HPDE6-E6E7 (cell line): Measurements from ENCODE around the gene UQCR11.

Experiments used
- DNase-seq: peaks from one replicate; pipeline ENCODE4 v3.0.0; 2011; ENCODE audit warnings: missing footprints; ENCODE audit errors: extremely low spot score

The UQCR11 gene

GRCh38 chr19:1636325-1637236 lies 31.3 kb upstream of the UQCR11 start:
- no peak for DNase-seq

- no peak for DNase-seq
These were observed 29.6 kb upstream of the UQCR11 start for GRCh38 chr19:1634938-1635243.

GRCh38 chr19:1634242-1634937 lies 29.1 kb upstream of the UQCR11 start:
- DNase-seq, result no peak

- no peak for DNase-seq
These were observed 28.1 kb upstream of the UQCR11 start for GRCh38 chr19:1633269-1633826.

GRCh38 chr19:1632462-1633268 lies 27.4 kb upstream of the UQCR11 start:
- DNase-seq, result no peak

- no peak for DNase-seq
These were observed 26.4 kb upstream of the UQCR11 start for GRCh38 chr19:1631557-1632100.

GRCh38 chr19:1630811-1631210 lies 25.5 kb upstream of the UQCR11 start:
- no peak for DNase-seq

GRCh38 chr19:1630012-1630411 lies 24.8 kb upstream of the UQCR11 start:
- no peak for DNase-seq

GRCh38 chr19:1629256-1629808 lies 24.1 kb upstream of the UQCR11 start:
- DNase-seq, result no peak

- DNase-seq, result no peak
These were observed 21.9 kb upstream of the UQCR11 start for GRCh38 chr19:1627194-1627593.

- DNase-seq, result no peak
These were observed 21.3 kb upstream of the UQCR11 start for GRCh38 chr19:1626417-1627010.

GRCh38 chr19:1624458-1624857 lies 19.2 kb upstream of the UQCR11 start:
- DNase-seq, result no peak

GRCh38 chr19:1622541-1622940 lies 17.3 kb upstream of the UQCR11 start:
- no peak for DNase-seq

- no peak for DNase-seq
These were observed 16.7 kb upstream of the UQCR11 start for GRCh38 chr19:1622007-1622406.

GRCh38 chr19:1621574-1621973 lies 16.3 kb upstream of the UQCR11 start:
- no peak for DNase-seq

GRCh38 chr19:1621021-1621420 lies 15.8 kb upstream of the UQCR11 start:
- no peak for DNase-seq

- no peak for DNase-seq
These were observed 15.2 kb upstream of the UQCR11 start for GRCh38 chr19:1620502-1620901.

GRCh38 chr19:1619703-1620102 lies 14.4 kb upstream of the UQCR11 start:
- DNase-seq, result no peak

- no peak for DNase-seq
These were observed 13.8 kb upstream of the UQCR11 start for GRCh38 chr19:1619094-1619439.

- DNase-seq, result peak; percentile 46
These were observed 13.2 kb upstream of the UQCR11 start for GRCh38 chr19:1618157-1619093.
